Measurements from ENCODE around the gene MACROD2. TPM values are rescaled to one million over a fixed set of nuclear protein-coding genes. Genes with fewer than 3 reads are reported as not detected.

The MACROD2 gene
- total RNA-seq, 5 donors from 2014 or later (not counting 1 experiment from before 2014, with no cell fraction given), result 0.23 to 1.3 (median 0.51) TPM; not detected in 2

- Mint-ChIP-seq H3K4me1 (no peaks in the 10 kb centered on the region), H3K9me3 (peaks cover 10 to 29% (median 15%) of the 10 kb centered on the region in 3 donors), H3K4me3 (no peak overlapping the region), H3K27me3 (no peaks in the 10 kb centered on the region), H3K36me3 (no peaks in the 10 kb centered on the region), H3K27ac (no peak overlapping the region)
- CTCF ChIA-PET, result no interaction called here
- no peak overlapping the region for H3K4me3 ChIP-seq (ENCODE audit: control insufficient read depth in 1 of 2, extremely low read depth in 1 of 2, low read length in 1 of 2)
- no peak for DNase-seq
- H3K27me3 ChIP-seq (replicated peaks in 1 of 2; ENCODE audit: control insufficient read depth in 2 of 2, extremely low read depth in 1 of 2, insufficient read depth in 2 of 2, low read length in 1 of 2), result no peaks in the 10 kb centered on the region
- POLR2A ChIA-PET, result no interaction called here
- no peaks in the 10 kb centered on the region for H3K4me1 ChIP-seq (ENCODE audit: control insufficient read depth in 1 of 2, extremely low read depth in 1 of 2, insufficient read depth in 2 of 2, low read length in 2 of 2)
- no CpG with 5 or more reads among the region's 3 CpGs for WGBS (ENCODE audit: insufficient coverage)
- H3K9me3 ChIP-seq, result no peaks in the 10 kb centered on the region
- H3K36me3 ChIP-seq (ENCODE audit: control insufficient read depth in 2 of 2, extremely low read depth in 1 of 2, insufficient read depth in 1 of 2, low read length in 1 of 2), result no peaks in the 10 kb centered on the region
- H3K27ac ChIP-seq (ENCODE audit: low read length), result no peak overlapping the region
- ATAC-seq (replicated peaks in 1 of 4), result no peak
Measured at GRCh38 chr20:14765370-14765701, 770.0 kb downstream of the MACROD2 start.

DNA sequence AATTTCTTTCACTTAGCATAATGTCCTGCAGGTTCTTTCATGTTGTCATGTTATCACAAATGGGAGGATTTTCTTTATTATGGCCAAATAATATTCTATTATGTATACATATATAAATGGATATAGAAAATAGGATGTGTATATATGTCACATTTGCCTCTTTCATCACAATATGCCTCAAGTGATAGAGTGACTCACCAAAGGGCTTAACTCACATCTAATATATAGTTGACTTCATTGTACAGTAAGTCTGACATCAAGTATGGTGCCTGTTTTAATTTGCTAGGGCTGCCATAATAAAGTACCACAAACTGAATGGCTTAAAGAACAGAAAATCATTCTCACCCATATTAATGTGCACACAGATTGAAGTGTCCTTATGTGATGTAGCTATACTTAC, 778.2 kb downstream of the MACROD2 start:
- H3K36me3 ChIP-seq (ENCODE audit: control insufficient read depth in 2 of 2, extremely low read depth in 1 of 2, insufficient read depth in 1 of 2, low read length in 1 of 2), result no peaks in the 10 kb centered on the region
- no peaks in the 10 kb centered on the region for H3K4me1 ChIP-seq (ENCODE audit: control insufficient read depth in 1 of 2, extremely low read depth in 1 of 2, insufficient read depth in 2 of 2, low read length in 2 of 2)
- DNase-seq (no peak), ATAC-seq (replicated peaks in 1 of 4) (no peak)
- H3K4me3 ChIP-seq (ENCODE audit: control insufficient read depth in 1 of 2, extremely low read depth in 1 of 2, low read length in 1 of 2), result no peak overlapping the region
- H3K27me3 Mint-ChIP-seq, result no peaks in the 10 kb centered on the region
- H3K9me3 ChIP-seq, result no peaks in the 10 kb centered on the region
- H3K4me3 Mint-ChIP-seq, result no peak overlapping the region
- ChIA-PET CTCF (no interaction called here), POLR2A (no interaction called here)
- H3K9me3 Mint-ChIP-seq, result peaks cover 4 to 13% (median 8%) of the 10 kb centered on the region in 3 donors
- no peaks in the 10 kb centered on the region for H3K36me3 Mint-ChIP-seq
- no peak overlapping the region for H3K27ac ChIP-seq (ENCODE audit: low read length)
- H3K27ac Mint-ChIP-seq, result no peak overlapping the region
- H3K27me3 ChIP-seq (replicated peaks in 1 of 2; ENCODE audit: control insufficient read depth in 2 of 2, extremely low read depth in 1 of 2, insufficient read depth in 2 of 2, low read length in 1 of 2), result no peaks in the 10 kb centered on the region
- H3K4me1 Mint-ChIP-seq, result no peaks in the 10 kb centered on the region

DNA sequence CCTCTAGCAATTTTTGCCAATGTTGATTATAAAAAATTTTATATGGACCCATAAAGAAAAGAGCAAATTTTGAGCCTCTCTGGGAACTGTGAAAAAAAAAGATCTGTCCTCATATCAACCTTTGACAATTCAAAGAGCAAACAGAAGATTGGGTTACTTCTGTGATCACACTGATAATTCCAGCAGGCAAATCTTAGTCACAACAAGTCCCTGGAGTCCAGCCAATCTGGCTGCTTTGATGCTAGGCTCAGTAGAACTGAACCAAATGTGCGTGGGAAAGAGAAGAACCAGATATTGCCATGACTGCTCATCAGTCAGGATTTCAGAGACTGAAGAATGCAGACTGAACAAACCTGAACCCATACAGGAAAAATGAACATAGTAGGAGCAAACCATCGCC, 780.5 kb downstream of the MACROD2 start:
- ATAC-seq (replicated peaks in 1 of 4) (no peak), DNase-seq (no peak)
- H3K27me3 ChIP-seq (replicated peaks in 1 of 2; ENCODE audit: control insufficient read depth in 2 of 2, extremely low read depth in 1 of 2, insufficient read depth in 2 of 2, low read length in 1 of 2), result no peaks in the 10 kb centered on the region
- H3K36me3 ChIP-seq (ENCODE audit: control insufficient read depth in 2 of 2, extremely low read depth in 1 of 2, insufficient read depth in 1 of 2, low read length in 1 of 2), result no peaks in the 10 kb centered on the region
- POLR2A ChIA-PET, result interaction anchor here in 1 of 2 donors (0.6 kb wide), 1 partner anchor 32 kb away, joined by 3 read pairs; no protein-coding TSS in a partner anchor
- Mint-ChIP-seq H3K9me3 (peaks cover 6 to 8% (median 8%) of the 10 kb centered on the region in 3 donors), H3K27me3 (no peaks in the 10 kb centered on the region), H3K27ac (no peak overlapping the region), H3K4me3 (no peak overlapping the region), H3K4me1 (no peaks in the 10 kb centered on the region), H3K36me3 (no peaks in the 10 kb centered on the region)
- H3K27ac ChIP-seq (ENCODE audit: low read length), result no peak overlapping the region
- H3K4me1 ChIP-seq (ENCODE audit: control insufficient read depth in 1 of 2, extremely low read depth in 1 of 2, insufficient read depth in 2 of 2, low read length in 2 of 2), result no peaks in the 10 kb centered on the region
- CTCF ChIA-PET, result no interaction called here
- no peaks in the 10 kb centered on the region for H3K9me3 ChIP-seq
- H3K4me3 ChIP-seq (ENCODE audit: control insufficient read depth in 1 of 2, extremely low read depth in 1 of 2, low read length in 1 of 2), result no peak overlapping the region
- WGBS (ENCODE audit: insufficient coverage), result 80% methylated on average over 1 of the region's 2 CpGs

DNA sequence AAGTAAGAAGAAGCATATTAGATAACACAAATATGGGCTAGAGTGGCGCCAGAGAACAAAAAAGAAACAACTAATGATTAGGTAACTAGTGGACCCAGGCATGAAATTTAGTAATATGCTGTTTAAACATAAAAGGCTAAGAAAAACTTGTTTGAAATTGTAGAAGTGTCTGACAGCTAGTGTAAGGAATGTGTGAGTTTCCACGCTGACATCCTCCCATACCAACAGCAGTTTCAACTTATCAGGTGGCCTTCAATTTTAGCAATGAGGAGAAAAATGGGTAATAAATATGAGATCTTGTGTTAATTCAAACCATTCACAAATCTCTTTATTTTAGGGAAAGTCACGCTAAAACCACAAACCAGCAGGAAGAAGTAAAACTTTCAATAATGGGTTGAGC, 782.3 kb downstream of the MACROD2 start:
- Histone ChIP-seq H3K36me3 (ENCODE audit: control insufficient read depth in 2 of 2, extremely low read depth in 1 of 2, insufficient read depth in 1 of 2, low read length in 1 of 2) (no peaks in the 10 kb centered on the region), H3K27ac (ENCODE audit: low read length) (no peak overlapping the region), H3K4me1 (ENCODE audit: control insufficient read depth in 1 of 2, extremely low read depth in 1 of 2, insufficient read depth in 2 of 2, low read length in 2 of 2) (no peaks in the 10 kb centered on the region), H3K27me3 (replicated peaks in 1 of 2; ENCODE audit: control insufficient read depth in 2 of 2, extremely low read depth in 1 of 2, insufficient read depth in 2 of 2, low read length in 1 of 2) (no peaks in the 10 kb centered on the region), H3K4me3 (ENCODE audit: control insufficient read depth in 1 of 2, extremely low read depth in 1 of 2, low read length in 1 of 2) (no peak overlapping the region), H3K9me3 (no peaks in the 10 kb centered on the region)
- ChIA-PET POLR2A (no interaction called here), CTCF (no interaction called here)
- Mint-ChIP-seq H3K4me3 (no peak overlapping the region), H3K4me1 (no peaks in the 10 kb centered on the region), H3K36me3 (no peaks in the 10 kb centered on the region), H3K27me3 (no peaks in the 10 kb centered on the region), H3K9me3 (peaks cover 6 to 19% (median 8%) of the 10 kb centered on the region in 3 donors), H3K27ac (no peak overlapping the region)
- DNase-seq (no peak), ATAC-seq (replicated peaks in 1 of 4) (no peak)
- WGBS (ENCODE audit: insufficient coverage), result no CpG with 5 or more reads among the region's 3 CpGs

- Histone ChIP-seq H3K36me3 (ENCODE audit: control insufficient read depth in 2 of 2, extremely low read depth in 1 of 2, insufficient read depth in 1 of 2, low read length in 1 of 2) (no peaks in the 10 kb centered on the region), H3K4me3 (ENCODE audit: control insufficient read depth in 1 of 2, extremely low read depth in 1 of 2, low read length in 1 of 2) (no peak overlapping the region), H3K4me1 (ENCODE audit: control insufficient read depth in 1 of 2, extremely low read depth in 1 of 2, insufficient read depth in 2 of 2, low read length in 2 of 2) (no peaks in the 10 kb centered on the region), H3K9me3 (no peaks in the 10 kb centered on the region), H3K27ac (ENCODE audit: low read length) (no peak overlapping the region), H3K27me3 (replicated peaks in 1 of 2; ENCODE audit: control insufficient read depth in 2 of 2, extremely low read depth in 1 of 2, insufficient read depth in 2 of 2, low read length in 1 of 2) (no peaks in the 10 kb centered on the region)
- peaks cover 5 to 21% (median 6%) of the 10 kb centered on the region in 3 donors for H3K9me3 Mint-ChIP-seq
- ChIA-PET CTCF (no interaction called here), POLR2A (no interaction called here)
- no peaks in the 10 kb centered on the region for H3K36me3 Mint-ChIP-seq
- H3K27ac Mint-ChIP-seq, result no peak overlapping the region
- no peak overlapping the region for H3K4me3 Mint-ChIP-seq
- H3K27me3 Mint-ChIP-seq, result no peaks in the 10 kb centered on the region
- 12% methylated on average over 4 of the region's 6 CpGs for WGBS (ENCODE audit: insufficient coverage)
- H3K4me1 Mint-ChIP-seq, result no peaks in the 10 kb centered on the region
- ATAC-seq (replicated peaks in 1 of 4) (no peak), DNase-seq (no peak)
Measured at GRCh38 chr20:14778096-14778495, 782.8 kb downstream of the MACROD2 start.

GRCh38 chr20:14778875-14779274, 783.6 kb downstream of the MACROD2 start:
- H3K27me3 ChIP-seq (replicated peaks in 1 of 2; ENCODE audit: control insufficient read depth in 2 of 2, extremely low read depth in 1 of 2, insufficient read depth in 2 of 2, low read length in 1 of 2), result no peaks in the 10 kb centered on the region
- no peaks in the 10 kb centered on the region for H3K9me3 ChIP-seq
- no peaks in the 10 kb centered on the region for H3K36me3 ChIP-seq (ENCODE audit: control insufficient read depth in 2 of 2, extremely low read depth in 1 of 2, insufficient read depth in 1 of 2, low read length in 1 of 2)
- no peak overlapping the region for H3K4me3 Mint-ChIP-seq
- H3K4me1 Mint-ChIP-seq, result no peaks in the 10 kb centered on the region
- H3K36me3 Mint-ChIP-seq, result no peaks in the 10 kb centered on the region
- no peaks in the 10 kb centered on the region for H3K27me3 Mint-ChIP-seq
- H3K4me1 ChIP-seq (ENCODE audit: control insufficient read depth in 1 of 2, extremely low read depth in 1 of 2, insufficient read depth in 2 of 2, low read length in 2 of 2), result no peaks in the 10 kb centered on the region
- H3K27ac ChIP-seq (ENCODE audit: low read length), result no peak overlapping the region
- ChIA-PET CTCF (no interaction called here), POLR2A (no interaction called here)
- H3K9me3 Mint-ChIP-seq, result peaks cover 6 to 21% (median 8%) of the 10 kb centered on the region in 3 donors
- WGBS (ENCODE audit: insufficient coverage), result no CpG with 5 or more reads among the region's 3 CpGs
- no peak overlapping the region for H3K27ac Mint-ChIP-seq
- no peak overlapping the region for H3K4me3 ChIP-seq (ENCODE audit: control insufficient read depth in 1 of 2, extremely low read depth in 1 of 2, low read length in 1 of 2)
- no peak for DNase-seq
- ATAC-seq (replicated peaks in 1 of 4), result no peak

DNA sequence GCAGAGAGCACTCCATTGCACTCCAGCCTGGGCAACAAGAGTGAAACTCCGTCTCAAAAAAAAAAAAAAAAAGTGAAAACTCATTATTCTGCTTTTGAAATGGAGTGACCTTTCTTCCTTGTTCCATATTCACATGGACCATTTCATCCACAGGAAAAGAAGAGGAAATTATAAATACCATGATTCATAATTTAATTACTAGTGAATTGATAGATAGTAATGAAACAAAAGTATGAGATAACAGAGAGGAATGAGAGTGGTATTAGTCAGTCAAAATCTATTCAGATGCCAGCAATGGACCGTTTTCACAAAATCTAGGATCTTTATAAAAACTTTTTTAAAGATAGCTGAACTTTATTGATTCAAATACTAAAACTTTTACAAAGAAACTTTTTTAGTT, 785.2 kb downstream of the MACROD2 start:
- H3K27ac Mint-ChIP-seq, result no peak overlapping the region

More for the DNA sequence above, 785.2 kb downstream of the MACROD2 start:
- Mint-ChIP-seq H3K27me3 (no peaks in the 10 kb centered on the region), H3K4me3 (no peak overlapping the region), H3K9me3 (peaks cover 7 to 26% (median 8%) of the 10 kb centered on the region in 3 donors), H3K4me1 (no peaks in the 10 kb centered on the region), H3K36me3 (no peaks in the 10 kb centered on the region)
- Histone ChIP-seq H3K36me3 (ENCODE audit: control insufficient read depth in 2 of 2, extremely low read depth in 1 of 2, insufficient read depth in 1 of 2, low read length in 1 of 2) (no peaks in the 10 kb centered on the region), H3K27me3 (replicated peaks in 1 of 2; ENCODE audit: control insufficient read depth in 2 of 2, extremely low read depth in 1 of 2, insufficient read depth in 2 of 2, low read length in 1 of 2) (no peaks in the 10 kb centered on the region), H3K4me3 (ENCODE audit: control insufficient read depth in 1 of 2, extremely low read depth in 1 of 2, low read length in 1 of 2) (no peak overlapping the region), H3K27ac (ENCODE audit: low read length) (no peak overlapping the region), H3K9me3 (no peaks in the 10 kb centered on the region), H3K4me1 (ENCODE audit: control insufficient read depth in 1 of 2, extremely low read depth in 1 of 2, insufficient read depth in 2 of 2, low read length in 2 of 2) (no peaks in the 10 kb centered on the region)
- DNase-seq (no peak), ATAC-seq (replicated peaks in 1 of 4) (no peak)
- ChIA-PET CTCF (no interaction called here), POLR2A (no interaction called here)
- no CpG with 5 or more reads among the region's 2 CpGs for WGBS (ENCODE audit: insufficient coverage)

Data from T-cell (primary cell).